Lower lobe of right lung (tissue), 2 donors: Measurements from ENCODE around the gene CWF19L2. TPM values are rescaled to one million over a fixed set of nuclear protein-coding genes. Genes with fewer than 3 reads are reported as not detected.
"Not testable (repeated sequence)": the region's sequence is repeated elsewhere in the genome, so short reads cannot be mapped to it uniquely, and the experiment has no call there.

Source experiments
- ATAC-seq, 2 donors: fragments of 200-7000 bp; cut with Tn5 transposase; one replicate each; pipeline ENCODE4 v1.9.1; 2020 to 2022; ENCODE audit warnings: mild to moderate bottlenecking in 2 of 2, moderate library complexity in 2 of 2
- DNase-seq: peaks from one replicate; pipeline ENCODE4 v3.0.0-alpha.2; 2020
- H3K27ac ChIP-seq: fragments of 200-600 bp; one replicate; pipeline ENCODE4 v1.8.0; 2022
- H3K27me3 ChIP-seq: fragments of 200-600 bp; one replicate; pipeline ENCODE4 v1.8.0; 2022; ENCODE audit warnings: low read depth
- H3K36me3 ChIP-seq: fragments of 200-600 bp; one replicate; pipeline ENCODE4 v1.8.0; 2022; ENCODE audit warnings: mild to moderate bottlenecking
- H3K4me1 ChIP-seq: fragments of 200-600 bp; one replicate; pipeline ENCODE4 v1.8.0; 2022
- H3K4me3 ChIP-seq: fragments of 200-600 bp; one replicate; pipeline ENCODE4 v1.8.0; 2022; ENCODE audit warnings: mild to moderate bottlenecking
- H3K9me3 ChIP-seq: fragments of 200-600 bp; one replicate; pipeline ENCODE4 v1.8.0; 2022
- intact Hi-C: fragments of 100-400 bp; cut with DNase I; formaldehyde crosslinking; loops from one replicate; pipeline ENCODE4 v1.11.0; 2022
- total RNA-seq: library from RNA; stranded (reverse); fragmentation: NEBNext Ultra II Directional; extraction: Animal tissue kit (Norgen Biotek cat#: 25700); gene quantifications from one replicate; pipeline ENCODE4 v1.2.1, GENCODE V29; 2021
- TF ChIP-seq, protein P1 (sequence below): fragments of 200-600 bp; IDR thresholded peaks from one replicate; pipeline ENCODE4 v1.8.0; 2022; ENCODE audit warnings: antibody characterized with exemption, mild to moderate bottlenecking
- donor health status: DM: no; HTN: yes; CAD: no; lungs with severe emphysema.

Gene CWF19L2
- total RNA-seq, 1 donor from 2014 or later: 19.5 TPM

DNA sequence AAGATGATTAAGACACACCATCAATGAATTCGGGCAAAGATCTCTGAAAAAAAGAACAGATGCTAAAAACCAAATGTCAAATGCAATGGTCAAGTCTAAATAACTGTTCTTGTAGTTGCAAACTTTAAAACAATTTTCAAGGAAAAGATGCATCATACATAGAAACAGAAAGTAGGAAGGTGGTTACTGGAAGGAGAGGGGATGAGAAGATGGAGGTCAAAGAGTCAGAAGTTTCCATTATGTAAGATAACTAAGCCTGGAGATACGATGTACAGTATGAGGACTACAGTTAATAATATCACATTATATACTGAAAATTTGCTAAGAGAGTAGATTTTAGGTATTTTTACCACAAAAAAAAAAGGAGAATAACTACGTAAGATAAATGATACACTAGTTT lies 27.1 kb downstream of the CWF19L2 start:
- Histone ChIP-seq H3K4me3 (no peak overlapping the region), H3K36me3 (peaks cover 41% of the 10 kb centered on the region), H3K9me3 (no peaks in the 10 kb centered on the region), H3K27ac (no peak overlapping the region), H3K4me1 (no peaks in the 10 kb centered on the region), H3K27me3 (no peaks in the 10 kb centered on the region)
- TF ChIP-seq, protein P1, sequence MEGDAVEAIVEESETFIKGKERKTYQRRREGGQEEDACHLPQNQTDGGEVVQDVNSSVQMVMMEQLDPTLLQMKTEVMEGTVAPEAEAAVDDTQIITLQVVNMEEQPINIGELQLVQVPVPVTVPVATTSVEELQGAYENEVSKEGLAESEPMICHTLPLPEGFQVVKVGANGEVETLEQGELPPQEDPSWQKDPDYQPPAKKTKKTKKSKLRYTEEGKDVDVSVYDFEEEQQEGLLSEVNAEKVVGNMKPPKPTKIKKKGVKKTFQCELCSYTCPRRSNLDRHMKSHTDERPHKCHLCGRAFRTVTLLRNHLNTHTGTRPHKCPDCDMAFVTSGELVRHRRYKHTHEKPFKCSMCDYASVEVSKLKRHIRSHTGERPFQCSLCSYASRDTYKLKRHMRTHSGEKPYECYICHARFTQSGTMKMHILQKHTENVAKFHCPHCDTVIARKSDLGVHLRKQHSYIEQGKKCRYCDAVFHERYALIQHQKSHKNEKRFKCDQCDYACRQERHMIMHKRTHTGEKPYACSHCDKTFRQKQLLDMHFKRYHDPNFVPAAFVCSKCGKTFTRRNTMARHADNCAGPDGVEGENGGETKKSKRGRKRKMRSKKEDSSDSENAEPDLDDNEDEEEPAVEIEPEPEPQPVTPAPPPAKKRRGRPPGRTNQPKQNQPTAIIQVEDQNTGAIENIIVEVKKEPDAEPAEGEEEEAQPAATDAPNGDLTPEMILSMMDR: no peak
- ATAC-seq: no peak
- intact Hi-C loops: no loop called here
- no peak for DNase-seq

GRCh38 chr11:107427569-107428180 lies 29.9 kb downstream of the CWF19L2 start:
- intact Hi-C loops: no loop called here
- Histone ChIP-seq H3K4me3 (no peak overlapping the region), H3K9me3 (no peaks in the 10 kb centered on the region), H3K27me3 (no peaks in the 10 kb centered on the region), H3K27ac (no peak overlapping the region), H3K4me1 (no peaks in the 10 kb centered on the region), H3K36me3 (peaks cover 39% of the 10 kb centered on the region)
- ATAC-seq (no peak), DNase-seq (no peak)
- TF ChIP-seq, protein P1: no peak

- Histone ChIP-seq H3K9me3 (no peaks in the 10 kb centered on the region), H3K27ac (no peak overlapping the region), H3K4me1 (no peaks in the 10 kb centered on the region), H3K27me3 (no peaks in the 10 kb centered on the region), H3K36me3 (peaks cover 64% of the 10 kb centered on the region), H3K4me3 (no peak overlapping the region)
- intact Hi-C loops: no loop called here
- TF ChIP-seq, protein P1: no peak
- ATAC-seq (no peak), DNase-seq (no peak)
These were observed 44.3 kb downstream of the CWF19L2 start for GRCh38 chr11:107413352-107413751.

GRCh38 chr11:107408762-107409211 lies 48.8 kb downstream of the CWF19L2 start:
- intact Hi-C loops: no loop called here
- no peak for ATAC-seq
- DNase-seq: no peak
- TF ChIP-seq, protein P1: no peak
- H3K4me3 ChIP-seq: no peak overlapping the region
- peaks cover 25% of the 10 kb centered on the region for H3K36me3 ChIP-seq
- H3K27me3 ChIP-seq: no peaks in the 10 kb centered on the region
- H3K27ac ChIP-seq: no peak overlapping the region
- H3K9me3 ChIP-seq: no peaks in the 10 kb centered on the region
- no peaks in the 10 kb centered on the region for H3K4me1 ChIP-seq

- H3K27me3 ChIP-seq: no peaks in the 10 kb centered on the region
- H3K9me3 ChIP-seq: peaks cover 9% of the 10 kb centered on the region
- TF ChIP-seq, protein P1: no peak
- ATAC-seq: no peak
- no peak overlapping the region for H3K4me3 ChIP-seq
- intact Hi-C loops: no loop called here
- no peak for DNase-seq
- peaks cover 6% of the 10 kb centered on the region for H3K36me3 ChIP-seq
- no peak overlapping the region for H3K27ac ChIP-seq
- H3K4me1 ChIP-seq: no peaks in the 10 kb centered on the region
These were observed 52.4 kb downstream of the CWF19L2 start for GRCh38 chr11:107405260-107405659.

- ATAC-seq, intact Hi-C loops, H3K4me3 ChIP-seq, H3K27ac ChIP-seq, H3K36me3 ChIP-seq, H3K27me3 ChIP-seq, H3K9me3 ChIP-seq, DNase-seq, H3K4me1 ChIP-seq: not testable (repeated sequence)
These were observed 56.5 kb downstream of the CWF19L2 start for GRCh38 chr11:107401131-107401530.
